T-helper 2 cell (primary cell): Measurements from ENCODE around the gene MITF.

Source experiments
- DNase-seq, 5 experiments: peaks; one replicate each; pipeline versions ENCODE4 v3.0.0 to v3.0.0-alpha.2; 2012 to 2022

MITF gene

GRCh38 chr3:69925506-69925905 lies 186.2 kb downstream of the MITF start:
- no peak for DNase-seq

- DNase-seq: no peak
These were observed 187.1 kb downstream of the MITF start for GRCh38 chr3:69926385-69926784.

GRCh38 chr3:69927571-69927970 lies 188.3 kb downstream of the MITF start:
- DNase-seq: no peak

- DNase-seq: no peak
These were observed 189.8 kb downstream of the MITF start for GRCh38 chr3:69929019-69929418.

- no peak for DNase-seq
These were observed 191.3 kb downstream of the MITF start for GRCh38 chr3:69930564-69930963.

- DNase-seq: no peak
These were observed 192.8 kb downstream of the MITF start for GRCh38 chr3:69932087-69932486.

- DNase-seq: no peak
These were observed 193.2 kb downstream of the MITF start for GRCh38 chr3:69932501-69932900.

- no peak for DNase-seq
These were observed 195.1 kb downstream of the MITF start for GRCh38 chr3:69934398-69934797.

GRCh38 chr3:69936266-69936665 lies 197.0 kb downstream of the MITF start:
- DNase-seq: no peak

- no peak for DNase-seq
These were observed 198.8 kb downstream of the MITF start for GRCh38 chr3:69938061-69938460.

- DNase-seq: no peak
These were observed 199.7 kb downstream of the MITF start for GRCh38 chr3:69938931-69939330.

GRCh38 chr3:69941037-69941436 lies 201.8 kb downstream of the MITF start:
- no peak for DNase-seq

- no peak for DNase-seq
These were observed 202.3 kb downstream of the MITF start for GRCh38 chr3:69941439-69942176.

- DNase-seq: no peak
These were observed 205.7 kb downstream of the MITF start for GRCh38 chr3:69944931-69945493.

GRCh38 chr3:69948246-69948862 lies 209.1 kb downstream of the MITF start:
- peak in 1 of 5 experiments; percentile 3 for DNase-seq

- no peak for DNase-seq
These were observed 212.4 kb downstream of the MITF start for GRCh38 chr3:69951616-69952015.

- DNase-seq: no peak
These were observed 220.3 kb downstream of the MITF start for GRCh38 chr3:69959581-69959980.

- DNase-seq: no peak
These were observed 222.6 kb downstream of the MITF start for GRCh38 chr3:69961706-69962439.

GRCh38 chr3:69963643-69964042 lies 224.4 kb downstream of the MITF start:
- DNase-seq: no peak

GRCh38 chr3:69967156-69967555 lies 227.9 kb downstream of the MITF start:
- no peak for DNase-seq

GRCh38 chr3:69970827-69971226 lies 231.6 kb downstream of the MITF start:
- DNase-seq: no peak

- DNase-seq: no peak
These were observed 233.4 kb downstream of the MITF start for GRCh38 chr3:69972672-69973071.

GRCh38 chr3:69976021-69976420 lies 236.8 kb downstream of the MITF start:
- no peak for DNase-seq
